Right atrium auricular region (tissue), 2 donors: ENCODE measurements around the gene CGREF1. TPM values are rescaled to one million over a fixed set of nuclear protein-coding genes. Genes with fewer than 3 reads are reported as not detected.
"Not testable (repeated sequence)": the region's sequence is repeated elsewhere in the genome, so short reads cannot be mapped to it uniquely, and the experiment has no call there.

Source experiments
- DNase-seq: peaks from one replicate; pipeline ENCODE4 v3.0.0-alpha.2; 2019; ENCODE audit warnings: low spot score
- H3K27ac ChIP-seq, 2 donors: fragments of 200-600 bp; sonication (generic); 1 replicate in 1 of 2; 2 replicates in 1 of 2; pipeline ENCODE4 v1.5.1; 2016 to 2019
- H3K27me3 ChIP-seq, 2 donors: fragments of 200-600 bp; sonication (generic); one replicate each; pipeline versions ENCODE4 v1.5.1 to v1.6.0; 2017 to 2019
- H3K36me3 ChIP-seq: fragments of 200-600 bp; sonication (generic); one replicate; pipeline ENCODE4 v1.5.1; 2016
- H3K4me1 ChIP-seq, 2 donors: fragments of 200-600 bp; sonication (generic); one replicate each; pipeline versions ENCODE4 v1.5.1 to v1.6.0; 2017 to 2019
- H3K4me3 ChIP-seq, 2 donors: fragments of 200-600 bp; sonication (generic); 1 replicate in 1 of 2; 2 replicates in 1 of 2; pipeline ENCODE4 v1.5.1; 2017 to 2019; ENCODE audit warnings: mild to moderate bottlenecking in 1 of 2, moderate library complexity in 1 of 2
- H3K9me3 ChIP-seq, 2 donors: fragments of 200-600 bp; sonication (generic); one replicate each; pipeline ENCODE4 v1.5.1; 2019
- total RNA-seq, 2 donors: library from RNA; depleted of rRNA; stranded (reverse); fragments of >200 nt; gene quantifications; one replicate each; pipeline ENCODE4 v1.1.0, GENCODE V29; 2016
- TF ChIP-seq, protein P1 (sequence below), 2 donors: fragments of 200-600 bp; sonication (generic); IDR thresholded peaks; one replicate each; pipeline ENCODE4 v1.5.1; 2019; ENCODE audit warnings: antibody characterized with exemption in 2 of 2

The CGREF1 gene
- total RNA-seq, 2 donors from 2014 or later: 4.3 to 4.5 TPM

GRCh38 chr2:27076323-27076722 is 42.6 kb downstream of the CGREF1 start:
- H3K36me3 ChIP-seq: no peaks in the 10 kb centered on the region
- H3K4me1 ChIP-seq: peaks cover 0 to 52% of the 10 kb centered on the region in 2 donors
- no peaks in the 10 kb centered on the region for H3K27me3 ChIP-seq
- no peak overlapping the region for H3K4me3 ChIP-seq
- peak overlapping the region in 1 of 2 donors; percentile 17 for H3K27ac ChIP-seq
- TF ChIP-seq, protein P1, sequence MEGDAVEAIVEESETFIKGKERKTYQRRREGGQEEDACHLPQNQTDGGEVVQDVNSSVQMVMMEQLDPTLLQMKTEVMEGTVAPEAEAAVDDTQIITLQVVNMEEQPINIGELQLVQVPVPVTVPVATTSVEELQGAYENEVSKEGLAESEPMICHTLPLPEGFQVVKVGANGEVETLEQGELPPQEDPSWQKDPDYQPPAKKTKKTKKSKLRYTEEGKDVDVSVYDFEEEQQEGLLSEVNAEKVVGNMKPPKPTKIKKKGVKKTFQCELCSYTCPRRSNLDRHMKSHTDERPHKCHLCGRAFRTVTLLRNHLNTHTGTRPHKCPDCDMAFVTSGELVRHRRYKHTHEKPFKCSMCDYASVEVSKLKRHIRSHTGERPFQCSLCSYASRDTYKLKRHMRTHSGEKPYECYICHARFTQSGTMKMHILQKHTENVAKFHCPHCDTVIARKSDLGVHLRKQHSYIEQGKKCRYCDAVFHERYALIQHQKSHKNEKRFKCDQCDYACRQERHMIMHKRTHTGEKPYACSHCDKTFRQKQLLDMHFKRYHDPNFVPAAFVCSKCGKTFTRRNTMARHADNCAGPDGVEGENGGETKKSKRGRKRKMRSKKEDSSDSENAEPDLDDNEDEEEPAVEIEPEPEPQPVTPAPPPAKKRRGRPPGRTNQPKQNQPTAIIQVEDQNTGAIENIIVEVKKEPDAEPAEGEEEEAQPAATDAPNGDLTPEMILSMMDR (IDR thresholded peaks at IDR 0.05): no peak
- no peaks in the 10 kb centered on the region for H3K9me3 ChIP-seq
- no peak for DNase-seq

- H3K27ac ChIP-seq: peak overlapping the region in 1 of 2 donors; percentile 2
- not testable (repeated sequence) for H3K4me3 ChIP-seq, H3K27me3 ChIP-seq, H3K9me3 ChIP-seq, H3K36me3 ChIP-seq, DNase-seq
- H3K4me1 ChIP-seq: peaks cover 0 to 50% of the 10 kb centered on the region in 2 donors
Observed at GRCh38 chr2:27075566-27075871, 43.4 kb downstream of the CGREF1 start.

DNA sequence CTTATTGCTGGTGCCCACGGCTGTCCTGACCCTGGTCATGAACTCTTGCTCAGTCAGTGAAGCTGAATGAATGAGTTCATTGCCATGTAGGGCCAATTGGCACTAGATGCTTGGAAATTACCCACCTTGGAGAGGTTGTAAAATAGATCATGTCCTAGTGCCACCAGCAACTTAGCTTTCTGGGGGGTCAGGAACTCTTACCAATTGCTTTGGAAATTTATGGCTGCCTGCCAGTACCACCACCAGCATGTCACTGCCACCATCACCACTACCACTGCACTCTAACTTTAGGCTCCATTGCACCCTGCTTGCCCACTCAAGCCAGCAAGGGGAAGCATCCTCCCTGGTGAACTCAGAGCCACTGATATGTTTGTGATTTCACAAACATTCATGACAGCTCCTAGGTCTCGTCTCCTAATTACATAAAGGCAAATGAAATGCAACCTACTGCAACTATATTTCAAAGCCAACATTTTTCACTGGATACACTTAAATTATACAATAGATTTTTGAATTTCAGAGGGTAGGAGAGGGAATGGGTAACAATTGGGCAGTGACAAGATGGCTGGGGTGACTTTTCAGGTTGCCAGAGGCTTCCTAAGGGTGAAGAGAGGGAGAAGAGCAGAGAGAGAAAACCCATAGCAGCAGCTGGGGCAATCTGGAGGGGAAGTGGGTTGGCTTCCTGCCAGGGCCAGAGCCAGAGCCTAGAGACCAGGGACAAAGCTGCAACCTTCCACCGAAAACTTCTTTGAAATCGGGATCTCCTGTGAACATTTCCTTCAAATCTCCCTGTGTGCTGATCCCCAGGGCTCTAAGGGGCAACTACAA is 44.0 kb downstream of the CGREF1 start:
- H3K4me1 ChIP-seq: peaks cover 0 to 50% of the 10 kb centered on the region in 2 donors
- H3K9me3 ChIP-seq: no peaks in the 10 kb centered on the region
- no peaks in the 10 kb centered on the region for H3K27me3 ChIP-seq
- H3K4me3 ChIP-seq: no peak overlapping the region
- TF ChIP-seq, protein P1 (IDR thresholded peaks at IDR 0.05): no peak
- H3K36me3 ChIP-seq: peaks cover 2% of the 10 kb centered on the region
- peak overlapping the region in 1 of 2 donors; percentile 98 for H3K27ac ChIP-seq
- no peak for DNase-seq

DNA sequence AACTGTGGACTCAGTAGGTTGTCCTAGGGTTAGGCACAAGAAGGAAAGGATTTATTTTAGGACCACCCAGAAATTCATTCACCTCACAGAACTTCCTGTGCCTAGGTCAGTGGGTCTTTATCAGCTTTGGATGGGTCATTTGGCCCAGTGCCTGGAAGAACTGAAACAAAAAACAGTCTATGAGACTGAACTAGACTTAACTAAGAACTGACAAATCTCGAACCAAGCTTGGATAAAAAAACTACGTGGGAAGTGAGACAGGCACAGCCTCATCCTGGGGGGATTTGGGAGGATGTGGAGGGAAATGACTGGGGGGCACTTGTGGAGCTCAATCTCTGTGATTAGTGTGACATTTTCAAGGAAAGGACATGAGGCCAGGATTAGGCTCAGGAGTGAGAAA is 45.1 kb downstream of the CGREF1 start:
- DNase-seq: no peak
- TF ChIP-seq, protein P1 (IDR thresholded peaks at IDR 0.05): no peak
- H3K4me3 ChIP-seq: no peak overlapping the region
- no peaks in the 10 kb centered on the region for H3K9me3 ChIP-seq
- peak overlapping the region; percentile 37 to 98 for H3K27ac ChIP-seq
- no peaks in the 10 kb centered on the region for H3K27me3 ChIP-seq
- peaks cover 13% of the 10 kb centered on the region for H3K36me3 ChIP-seq
- H3K4me1 ChIP-seq: peaks cover 0 to 51% of the 10 kb centered on the region in 2 donors

- peaks cover 0 to 56% of the 10 kb centered on the region in 2 donors for H3K4me1 ChIP-seq
- no peak overlapping the region for H3K4me3 ChIP-seq
- H3K27ac ChIP-seq: peak overlapping the region; percentile 97 to 98
- no peaks in the 10 kb centered on the region for H3K27me3 ChIP-seq
- TF ChIP-seq, protein P1 (IDR thresholded peaks at IDR 0.05): no peak
- no peak for DNase-seq
- no peaks in the 10 kb centered on the region for H3K9me3 ChIP-seq
- peaks cover 19% of the 10 kb centered on the region for H3K36me3 ChIP-seq
Observed at GRCh38 chr2:27072920-27073319, 46.0 kb downstream of the CGREF1 start.

GRCh38 chr2:27071990-27072830 is 46.7 kb downstream of the CGREF1 start:
- Histone ChIP-seq H3K9me3 (no peaks in the 10 kb centered on the region), H3K4me3 (peak overlapping the region; percentile 65 to 98), H3K36me3 (peaks cover 25% of the 10 kb centered on the region), H3K27ac (peak overlapping the region; percentile 97 to 98), H3K27me3 (no peaks in the 10 kb centered on the region), H3K4me1 (peaks cover 0 to 56% of the 10 kb centered on the region in 2 donors)
- TF ChIP-seq, protein P1 (IDR thresholded peaks at IDR 0.05): no peak
- DNase-seq: no peak
